ENCODE measurements around the gene CGRRF1.

The CGRRF1 gene

DNA sequence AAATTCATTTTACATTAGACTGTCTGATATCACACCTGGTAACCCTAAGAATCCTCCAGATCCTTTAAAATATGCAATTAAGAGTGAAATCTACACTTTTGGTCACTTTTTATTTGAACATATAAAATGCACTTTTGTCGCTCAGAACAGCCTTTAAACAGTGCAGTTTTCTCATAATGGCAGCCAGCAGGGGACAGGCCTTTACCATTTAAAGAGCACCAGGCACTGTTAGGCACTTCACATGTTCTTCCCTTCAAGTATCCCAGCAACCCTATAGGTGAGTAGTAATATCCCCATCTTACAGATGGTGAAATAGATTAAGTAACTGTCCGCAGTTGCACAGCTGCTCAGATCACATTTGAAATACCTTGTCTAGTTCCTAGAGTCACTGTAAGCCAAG, 45.9 kb downstream of the CGRRF1 start:
- TF ChIP-seq SIN3A (IDR thresholded peaks at IDR 0.05; ENCODE audit: borderline replicate concordance, insufficient read depth, low read length), result no peak
- TF ChIP-seq POLR2AphosphoS5 (IDR thresholded peaks at IDR 0.05; ENCODE audit: low read depth, low read length), result no peak
- no peak for TF ChIP-seq TAF1 (IDR thresholded peaks at IDR 0.05; ENCODE audit: borderline replicate concordance, insufficient read depth, low read length)
- TF ChIP-seq FOXP2 (optimal IDR thresholded peaks at IDR 0.05; ENCODE audit: borderline replicate concordance, extremely low read depth, extremely low read length, insufficient read depth), result no peak
- TF ChIP-seq, protein P1, sequence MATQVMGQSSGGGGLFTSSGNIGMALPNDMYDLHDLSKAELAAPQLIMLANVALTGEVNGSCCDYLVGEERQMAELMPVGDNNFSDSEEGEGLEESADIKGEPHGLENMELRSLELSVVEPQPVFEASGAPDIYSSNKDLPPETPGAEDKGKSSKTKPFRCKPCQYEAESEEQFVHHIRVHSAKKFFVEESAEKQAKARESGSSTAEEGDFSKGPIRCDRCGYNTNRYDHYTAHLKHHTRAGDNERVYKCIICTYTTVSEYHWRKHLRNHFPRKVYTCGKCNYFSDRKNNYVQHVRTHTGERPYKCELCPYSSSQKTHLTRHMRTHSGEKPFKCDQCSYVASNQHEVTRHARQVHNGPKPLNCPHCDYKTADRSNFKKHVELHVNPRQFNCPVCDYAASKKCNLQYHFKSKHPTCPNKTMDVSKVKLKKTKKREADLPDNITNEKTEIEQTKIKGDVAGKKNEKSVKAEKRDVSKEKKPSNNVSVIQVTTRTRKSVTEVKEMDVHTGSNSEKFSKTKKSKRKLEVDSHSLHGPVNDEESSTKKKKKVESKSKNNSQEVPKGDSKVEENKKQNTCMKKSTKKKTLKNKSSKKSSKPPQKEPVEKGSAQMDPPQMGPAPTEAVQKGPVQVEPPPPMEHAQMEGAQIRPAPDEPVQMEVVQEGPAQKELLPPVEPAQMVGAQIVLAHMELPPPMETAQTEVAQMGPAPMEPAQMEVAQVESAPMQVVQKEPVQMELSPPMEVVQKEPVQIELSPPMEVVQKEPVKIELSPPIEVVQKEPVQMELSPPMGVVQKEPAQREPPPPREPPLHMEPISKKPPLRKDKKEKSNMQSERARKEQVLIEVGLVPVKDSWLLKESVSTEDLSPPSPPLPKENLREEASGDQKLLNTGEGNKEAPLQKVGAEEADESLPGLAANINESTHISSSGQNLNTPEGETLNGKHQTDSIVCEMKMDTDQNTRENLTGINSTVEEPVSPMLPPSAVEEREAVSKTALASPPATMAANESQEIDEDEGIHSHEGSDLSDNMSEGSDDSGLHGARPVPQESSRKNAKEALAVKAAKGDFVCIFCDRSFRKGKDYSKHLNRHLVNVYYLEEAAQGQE (IDR thresholded peaks at IDR 0.05; ENCODE audit: insufficient read depth in 1 of 2, low read depth in 2 of 2, low read length in 2 of 2), result no peak

DNA sequence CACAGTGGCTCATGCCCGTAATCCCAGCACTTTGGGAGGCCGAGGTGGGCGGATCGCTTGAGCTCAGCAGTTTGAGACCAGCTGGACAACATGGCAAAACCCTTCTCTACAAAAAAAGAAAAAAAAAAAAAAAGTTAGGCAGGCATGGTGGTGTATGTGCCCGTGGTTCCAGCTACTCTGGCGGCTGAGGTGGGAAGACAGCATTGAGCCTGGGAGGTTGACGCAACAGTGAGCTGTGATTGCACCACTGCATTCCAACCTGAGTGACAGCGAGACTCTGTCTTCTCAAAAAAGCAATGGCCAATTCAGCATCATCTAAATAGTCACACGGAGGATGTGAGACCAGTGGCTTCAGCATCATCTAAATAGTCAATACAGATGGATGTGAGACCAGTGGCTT, 46.8 kb downstream of the CGRRF1 start:
- no peak for TF ChIP-seq POLR2AphosphoS5 (IDR thresholded peaks at IDR 0.05; ENCODE audit: low read depth, low read length)
- TF ChIP-seq FOXP2 (optimal IDR thresholded peaks at IDR 0.05; ENCODE audit: borderline replicate concordance, extremely low read depth, extremely low read length, insufficient read depth), result no peak
- TF ChIP-seq, protein P1 (IDR thresholded peaks at IDR 0.05; ENCODE audit: insufficient read depth in 1 of 2, low read depth in 2 of 2, low read length in 2 of 2), result no peak
- TF ChIP-seq SIN3A (IDR thresholded peaks at IDR 0.05; ENCODE audit: borderline replicate concordance, insufficient read depth, low read length), result no peak
- no peak for TF ChIP-seq TAF1 (IDR thresholded peaks at IDR 0.05; ENCODE audit: borderline replicate concordance, insufficient read depth, low read length)

DNA sequence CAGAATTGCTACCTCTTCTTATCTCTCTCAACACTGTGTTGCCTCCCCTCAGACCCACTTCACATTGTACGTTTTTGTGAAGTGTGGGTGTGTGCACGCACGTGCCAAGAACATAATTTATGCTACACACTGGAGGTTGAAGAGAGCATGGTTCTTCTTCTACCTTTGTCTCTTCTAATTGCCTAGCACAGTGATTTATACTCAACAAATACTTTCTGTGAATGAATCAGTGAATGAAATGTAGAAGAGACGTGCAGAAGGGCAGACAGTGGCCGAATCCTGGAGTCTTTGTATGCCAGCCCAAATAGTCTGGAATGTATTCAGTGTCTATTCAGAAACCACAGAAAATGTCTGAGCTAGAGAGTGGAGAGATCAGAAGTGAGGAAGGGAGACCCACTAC, 52.6 kb downstream of the CGRRF1 start:
- TF ChIP-seq SIN3A (IDR thresholded peaks at IDR 0.05; ENCODE audit: borderline replicate concordance, insufficient read depth, low read length) (no peak), POLR2AphosphoS5 (IDR thresholded peaks at IDR 0.05; ENCODE audit: low read depth, low read length) (no peak), TAF1 (IDR thresholded peaks at IDR 0.05; ENCODE audit: borderline replicate concordance, insufficient read depth, low read length) (no peak), FOXP2 (optimal IDR thresholded peaks at IDR 0.05; ENCODE audit: borderline replicate concordance, extremely low read depth, extremely low read length, insufficient read depth) (no peak)
- TF ChIP-seq, protein P1 (IDR thresholded peaks at IDR 0.05; ENCODE audit: insufficient read depth in 1 of 2, low read depth in 2 of 2, low read length in 2 of 2), result no peak

GRCh38 chr14:54564071-54564867, 54.6 kb downstream of the CGRRF1 start:
- TF ChIP-seq, protein P1 (IDR thresholded peaks at IDR 0.05; ENCODE audit: insufficient read depth in 1 of 2, low read depth in 2 of 2, low read length in 2 of 2), result no peak
- no peak for TF ChIP-seq FOXP2 (optimal IDR thresholded peaks at IDR 0.05; ENCODE audit: borderline replicate concordance, extremely low read depth, extremely low read length, insufficient read depth)
- TF ChIP-seq POLR2AphosphoS5 (IDR thresholded peaks at IDR 0.05; ENCODE audit: low read depth, low read length), result no peak
- no peak for TF ChIP-seq TAF1 (IDR thresholded peaks at IDR 0.05; ENCODE audit: borderline replicate concordance, insufficient read depth, low read length)
- TF ChIP-seq SIN3A (IDR thresholded peaks at IDR 0.05; ENCODE audit: borderline replicate concordance, insufficient read depth, low read length), result no peak

Measured in PFSK-1 (cell line).